ENCODE data around the gene PIK3C2B. TPM values are rescaled to one million over a fixed set of nuclear protein-coding genes. Genes with fewer than 3 reads are reported as not detected.

The PIK3C2B gene
- total RNA-seq, 1 experiment from 2014 or later, result 19.1 TPM

DNA sequence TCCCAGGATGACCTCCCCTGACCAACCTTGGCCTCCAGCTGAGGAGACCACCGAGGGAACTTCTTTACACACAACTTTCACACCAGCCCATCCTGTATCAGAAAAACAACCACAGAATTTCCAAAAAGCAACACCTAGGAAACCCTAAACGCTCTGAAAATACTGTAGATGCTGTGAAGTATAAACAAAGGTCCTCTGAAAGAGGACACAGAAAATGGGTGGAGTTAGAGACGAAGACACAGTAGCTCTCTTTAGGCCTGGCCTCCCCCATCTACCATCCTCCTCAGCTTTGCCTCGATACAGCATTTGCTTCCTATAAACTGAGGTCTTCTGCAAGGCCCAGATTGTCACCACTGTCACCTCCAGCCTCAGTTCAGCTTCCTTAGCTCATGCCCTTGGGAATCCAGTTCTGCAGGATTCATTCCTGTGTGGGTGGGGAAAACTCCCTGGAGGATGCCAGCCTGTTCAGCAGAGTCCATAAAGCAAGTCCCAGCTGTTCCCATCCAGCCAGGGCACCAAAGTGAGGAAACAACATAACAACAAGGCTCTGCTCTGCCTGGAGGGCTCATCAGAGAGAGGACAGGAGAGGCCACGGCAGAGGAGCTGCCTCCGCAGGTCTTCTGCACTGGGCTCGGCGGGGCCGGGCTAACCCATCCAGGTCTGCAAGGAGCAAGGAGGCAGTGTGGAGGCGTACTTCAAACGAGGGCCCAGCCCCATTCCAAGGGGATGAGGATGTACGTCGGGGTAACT is 15.0 kb downstream of the PIK3C2B start:
- ATAC-seq, result no peak
- no peak for DNase-seq (ENCODE audit: low read depth, low spot score)
- intact Hi-C loops (cut with micrococcal nuclease; ENCODE audit: unreplicated experiment), result no loop called here
- Histone ChIP-seq H3K27ac (ENCODE audit: low read length) (no peak overlapping the region), H3K27me3 (ENCODE audit: control insufficient read depth, insufficient read depth, low read length) (no peaks in the 10 kb centered on the region), H3K4me3 (ENCODE audit: low read depth in 2 of 2, low read length in 2 of 2) (no peak overlapping the region), H3K9me3 (ENCODE audit: control insufficient read depth, insufficient read depth, low read depth, low read length) (no peaks in the 10 kb centered on the region), H3K4me1 (ENCODE audit: control insufficient read depth, insufficient read depth, low read length) (no peaks in the 10 kb centered on the region; the same call in 1 of the 2 replicates), H3K36me3 (ENCODE audit: control insufficient read depth, insufficient read depth, low read length) (no peaks in the 10 kb centered on the region)
- no TSS peak for BruUV-seq (replicated peaks)
- CTCF ChIA-PET, result interaction anchor here (2.2 kb wide), 1 partner anchor 33 kb away, joined by 7 read pairs; no protein-coding TSS in a partner anchor
- in situ Hi-C loops (cut with HindIII; ENCODE audit: low pct_unique_long_range_greater_than_20kb, low sequenced_read_pairs), result no loop called here
- TF ChIP-seq SIN3A (IDR thresholded peaks at IDR 0.05; ENCODE audit: borderline replicate concordance, insufficient read depth, low read depth, low read length), result no peak
- TF ChIP-seq TCF7L2 (IDR thresholded peaks at IDR 0.05; ENCODE audit: low read depth, low read length), result no peak
- no peak for TF ChIP-seq POLR2AphosphoS5 (IDR thresholded peaks at IDR 0.05; ENCODE audit: low read depth, low read length)
- TF ChIP-seq, protein P1, sequence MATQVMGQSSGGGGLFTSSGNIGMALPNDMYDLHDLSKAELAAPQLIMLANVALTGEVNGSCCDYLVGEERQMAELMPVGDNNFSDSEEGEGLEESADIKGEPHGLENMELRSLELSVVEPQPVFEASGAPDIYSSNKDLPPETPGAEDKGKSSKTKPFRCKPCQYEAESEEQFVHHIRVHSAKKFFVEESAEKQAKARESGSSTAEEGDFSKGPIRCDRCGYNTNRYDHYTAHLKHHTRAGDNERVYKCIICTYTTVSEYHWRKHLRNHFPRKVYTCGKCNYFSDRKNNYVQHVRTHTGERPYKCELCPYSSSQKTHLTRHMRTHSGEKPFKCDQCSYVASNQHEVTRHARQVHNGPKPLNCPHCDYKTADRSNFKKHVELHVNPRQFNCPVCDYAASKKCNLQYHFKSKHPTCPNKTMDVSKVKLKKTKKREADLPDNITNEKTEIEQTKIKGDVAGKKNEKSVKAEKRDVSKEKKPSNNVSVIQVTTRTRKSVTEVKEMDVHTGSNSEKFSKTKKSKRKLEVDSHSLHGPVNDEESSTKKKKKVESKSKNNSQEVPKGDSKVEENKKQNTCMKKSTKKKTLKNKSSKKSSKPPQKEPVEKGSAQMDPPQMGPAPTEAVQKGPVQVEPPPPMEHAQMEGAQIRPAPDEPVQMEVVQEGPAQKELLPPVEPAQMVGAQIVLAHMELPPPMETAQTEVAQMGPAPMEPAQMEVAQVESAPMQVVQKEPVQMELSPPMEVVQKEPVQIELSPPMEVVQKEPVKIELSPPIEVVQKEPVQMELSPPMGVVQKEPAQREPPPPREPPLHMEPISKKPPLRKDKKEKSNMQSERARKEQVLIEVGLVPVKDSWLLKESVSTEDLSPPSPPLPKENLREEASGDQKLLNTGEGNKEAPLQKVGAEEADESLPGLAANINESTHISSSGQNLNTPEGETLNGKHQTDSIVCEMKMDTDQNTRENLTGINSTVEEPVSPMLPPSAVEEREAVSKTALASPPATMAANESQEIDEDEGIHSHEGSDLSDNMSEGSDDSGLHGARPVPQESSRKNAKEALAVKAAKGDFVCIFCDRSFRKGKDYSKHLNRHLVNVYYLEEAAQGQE (IDR thresholded peaks at IDR 0.05; ENCODE audit: insufficient read depth in 1 of 2, low read depth in 2 of 2, low read length in 1 of 2), result no peak
- TF ChIP-seq, protein P2, sequence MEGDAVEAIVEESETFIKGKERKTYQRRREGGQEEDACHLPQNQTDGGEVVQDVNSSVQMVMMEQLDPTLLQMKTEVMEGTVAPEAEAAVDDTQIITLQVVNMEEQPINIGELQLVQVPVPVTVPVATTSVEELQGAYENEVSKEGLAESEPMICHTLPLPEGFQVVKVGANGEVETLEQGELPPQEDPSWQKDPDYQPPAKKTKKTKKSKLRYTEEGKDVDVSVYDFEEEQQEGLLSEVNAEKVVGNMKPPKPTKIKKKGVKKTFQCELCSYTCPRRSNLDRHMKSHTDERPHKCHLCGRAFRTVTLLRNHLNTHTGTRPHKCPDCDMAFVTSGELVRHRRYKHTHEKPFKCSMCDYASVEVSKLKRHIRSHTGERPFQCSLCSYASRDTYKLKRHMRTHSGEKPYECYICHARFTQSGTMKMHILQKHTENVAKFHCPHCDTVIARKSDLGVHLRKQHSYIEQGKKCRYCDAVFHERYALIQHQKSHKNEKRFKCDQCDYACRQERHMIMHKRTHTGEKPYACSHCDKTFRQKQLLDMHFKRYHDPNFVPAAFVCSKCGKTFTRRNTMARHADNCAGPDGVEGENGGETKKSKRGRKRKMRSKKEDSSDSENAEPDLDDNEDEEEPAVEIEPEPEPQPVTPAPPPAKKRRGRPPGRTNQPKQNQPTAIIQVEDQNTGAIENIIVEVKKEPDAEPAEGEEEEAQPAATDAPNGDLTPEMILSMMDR (IDR thresholded peaks at IDR 0.05), result no peak
- POLR2A ChIA-PET, result interaction anchor here (0.6 kb wide), 1 partner anchor 90 kb away, joined by 3 read pairs; no protein-coding TSS in a partner anchor

DNA sequence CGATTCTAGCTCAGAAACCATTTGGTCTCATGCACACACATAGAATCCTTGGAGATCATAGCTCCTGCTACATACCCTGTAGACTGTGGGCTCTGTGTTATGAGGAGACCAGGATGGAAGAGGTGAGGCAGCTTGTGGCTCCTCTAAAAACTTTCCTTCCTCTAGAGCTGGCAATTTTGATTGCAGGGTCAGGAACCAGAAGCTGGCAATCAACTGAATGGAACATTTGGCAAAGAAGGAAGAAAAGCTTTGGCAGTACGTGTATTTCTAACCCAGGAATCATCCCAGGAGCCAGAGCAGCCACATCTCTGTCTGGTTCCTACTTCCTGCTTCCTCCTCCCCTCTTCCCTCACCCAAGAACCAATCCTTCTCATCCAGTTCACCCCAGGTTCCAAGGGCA is 15.7 kb downstream of the PIK3C2B start:
- no peak overlapping the region for H3K4me3 ChIP-seq (ENCODE audit: low read depth in 2 of 2, low read length in 2 of 2)
- ChIA-PET POLR2A (interaction anchor here (0.6 kb wide), 1 partner anchor 90 kb away, joined by 3 read pairs; no protein-coding TSS in a partner anchor), CTCF (interaction anchor here (0.6 to 2.2 kb wide), 3 partner anchors 13 to 52 kb away, joined by 3 to 7 read pairs (median 6); no protein-coding TSS in a partner anchor)
- in situ Hi-C loops (cut with HindIII; ENCODE audit: low pct_unique_long_range_greater_than_20kb, low sequenced_read_pairs) (no loop called here), intact Hi-C loops (cut with micrococcal nuclease; ENCODE audit: unreplicated experiment) (no loop called here)
- DNase-seq (ENCODE audit: low read depth, low spot score) (no peak), ATAC-seq (no peak)
- no peaks in the 10 kb centered on the region for H3K9me3 ChIP-seq (ENCODE audit: control insufficient read depth, insufficient read depth, low read depth, low read length)
- no peaks in the 10 kb centered on the region; the same call in 1 of the 2 replicates for H3K4me1 ChIP-seq (ENCODE audit: control insufficient read depth, insufficient read depth, low read length)
- no TSS peak for BruUV-seq (replicated peaks)
- no peak overlapping the region for H3K27ac ChIP-seq (ENCODE audit: low read length)
- no peaks in the 10 kb centered on the region for H3K27me3 ChIP-seq (ENCODE audit: control insufficient read depth, insufficient read depth, low read length)
- no peaks in the 10 kb centered on the region for H3K36me3 ChIP-seq (ENCODE audit: control insufficient read depth, insufficient read depth, low read length)
- TF ChIP-seq TCF7L2 (IDR thresholded peaks at IDR 0.05; ENCODE audit: low read depth, low read length), result no peak
- TF ChIP-seq, protein P1 (IDR thresholded peaks at IDR 0.05; ENCODE audit: insufficient read depth in 1 of 2, low read depth in 2 of 2, low read length in 1 of 2), result no peak
- TF ChIP-seq, protein P2 (IDR thresholded peaks at IDR 0.05), result no peak
- TF ChIP-seq POLR2AphosphoS5 (IDR thresholded peaks at IDR 0.05; ENCODE audit: low read depth, low read length), result no peak
- no peak for TF ChIP-seq SIN3A (IDR thresholded peaks at IDR 0.05; ENCODE audit: borderline replicate concordance, insufficient read depth, low read depth, low read length)
